HG03571 (cell line): ENCODE results near the gene ATG5.
A peak's percentile ranks its signal among the peaks of the same experiment; 100 is the strongest.

Experiments
- ATAC-seq: cut with Tn5 transposase; IDR thresholded peaks from one replicate; pipeline ENCODE4 v1.9.1; 2021; ENCODE audit not compliant: unreplicated experiment

Gene ATG5

GRCh38 chr6:106226676-106227075 lies 98.9 kb downstream of the ATG5 start:
- no peak for ATAC-seq

- no peak for ATAC-seq
These were observed 100.0 kb downstream of the ATG5 start for GRCh38 chr6:106225581-106225980.

- no peak for ATAC-seq
These were observed 102.1 kb downstream of the ATG5 start for GRCh38 chr6:106223300-106223930.

GRCh38 chr6:106220485-106220884 lies 105.1 kb downstream of the ATG5 start:
- no peak for ATAC-seq

DNA sequence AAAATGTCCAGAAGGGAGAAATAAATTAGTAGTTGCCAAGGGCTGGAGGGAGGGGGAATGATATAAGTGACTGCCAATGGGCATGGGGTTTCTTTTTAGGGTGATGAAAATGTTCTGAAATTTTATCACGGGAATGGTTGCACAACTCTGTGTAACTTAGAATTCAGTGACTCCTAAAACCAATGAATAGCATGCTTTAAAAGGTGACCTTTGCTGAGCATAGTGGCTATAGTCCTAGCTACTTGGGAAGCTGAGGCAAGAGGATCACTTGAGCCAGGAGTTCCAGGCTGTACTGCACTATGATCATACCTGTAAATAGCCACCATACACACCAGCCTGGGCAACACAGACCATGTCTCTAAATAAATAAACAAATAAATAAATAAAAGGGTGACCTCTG lies 109.0 kb downstream of the ATG5 start:
- ATAC-seq: no peak

DNA sequence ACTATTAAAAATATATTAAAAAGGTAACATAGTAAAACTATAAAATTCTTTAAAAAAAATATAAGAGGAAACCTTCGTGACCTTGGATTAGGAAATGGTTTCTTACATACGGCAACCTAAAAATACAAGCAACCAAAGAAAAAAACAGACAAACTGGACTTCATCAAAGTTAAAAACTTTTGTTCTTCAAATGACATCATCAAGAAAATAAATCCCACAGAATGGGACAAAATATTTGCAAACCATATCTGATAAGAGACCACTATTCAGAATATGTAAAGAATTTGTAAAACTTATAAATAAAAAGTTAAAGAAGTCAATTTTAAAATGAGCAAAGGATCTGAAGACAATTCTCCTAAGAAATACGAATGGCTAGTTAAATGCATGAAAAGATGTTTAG lies 110.0 kb downstream of the ATG5 start:
- no peak for ATAC-seq

DNA sequence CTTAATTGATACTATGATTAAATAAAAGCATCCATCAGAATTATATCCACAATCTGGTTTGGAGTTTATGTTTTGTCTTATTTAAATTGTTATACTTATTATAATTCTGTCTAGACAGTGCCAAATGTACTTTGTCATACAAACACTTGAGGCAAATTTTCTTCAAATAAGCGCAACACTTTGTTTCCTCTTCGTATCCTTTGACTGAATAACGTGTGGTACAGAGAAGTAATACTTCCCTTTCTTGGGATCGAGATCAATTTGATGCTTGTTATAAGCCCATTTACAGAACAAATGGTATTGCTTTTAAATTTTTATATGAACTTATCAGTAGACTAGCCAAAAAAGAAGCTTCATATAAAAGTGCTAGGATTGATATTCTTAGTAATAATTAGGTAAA lies 111.0 kb downstream of the ATG5 start:
- no peak for ATAC-seq

DNA sequence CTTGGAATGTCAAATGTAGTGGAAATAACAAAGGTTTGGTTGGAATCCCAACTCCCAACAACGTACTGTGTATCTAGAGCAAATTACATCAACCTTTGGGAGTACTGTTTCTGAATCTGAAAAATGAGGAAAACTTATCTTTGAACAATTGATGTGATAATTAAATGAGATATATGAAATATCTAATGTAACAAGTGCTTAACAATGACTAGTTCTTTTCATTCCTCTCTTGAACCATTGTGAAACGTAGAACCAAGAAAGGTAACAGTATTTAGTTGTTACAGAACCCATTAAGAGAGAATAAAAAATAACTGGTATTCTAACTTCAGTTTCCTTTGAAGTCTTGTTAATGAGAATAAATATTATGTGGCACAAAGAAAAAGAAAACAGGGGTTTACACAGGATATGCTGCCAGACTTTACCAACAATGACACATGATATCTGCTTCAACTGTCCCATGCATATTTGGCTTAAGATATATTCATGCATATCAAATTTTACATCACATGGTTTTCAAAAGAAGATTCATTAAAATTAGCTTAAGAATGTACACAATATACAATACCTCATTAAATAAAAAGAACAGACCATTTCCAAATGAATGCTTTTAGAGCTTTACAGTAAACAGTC lies 111.8 kb downstream of the ATG5 start:
- ATAC-seq: no peak

GRCh38 chr6:106212576-106212975 lies 113.0 kb downstream of the ATG5 start:
- no peak for ATAC-seq

DNA sequence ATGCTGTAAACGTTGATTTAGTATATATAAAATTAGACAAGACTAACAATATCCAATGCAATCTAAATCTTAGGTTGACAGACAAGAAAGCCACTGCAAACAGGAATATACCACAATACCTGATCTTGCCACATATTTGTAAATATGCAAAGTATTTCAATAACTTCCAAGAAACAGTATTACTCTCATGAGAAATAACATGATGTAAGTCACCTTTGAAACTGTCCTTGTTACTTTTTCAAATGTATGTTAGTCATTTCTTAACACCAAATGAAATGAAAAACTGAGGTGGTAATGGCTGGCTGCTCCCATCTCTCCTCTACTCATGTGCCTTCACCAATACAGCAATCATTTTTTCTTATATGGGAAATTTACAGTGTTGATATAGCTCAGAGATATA lies 118.7 kb downstream of the ATG5 start:
- ATAC-seq: peak; percentile 65

DNA sequence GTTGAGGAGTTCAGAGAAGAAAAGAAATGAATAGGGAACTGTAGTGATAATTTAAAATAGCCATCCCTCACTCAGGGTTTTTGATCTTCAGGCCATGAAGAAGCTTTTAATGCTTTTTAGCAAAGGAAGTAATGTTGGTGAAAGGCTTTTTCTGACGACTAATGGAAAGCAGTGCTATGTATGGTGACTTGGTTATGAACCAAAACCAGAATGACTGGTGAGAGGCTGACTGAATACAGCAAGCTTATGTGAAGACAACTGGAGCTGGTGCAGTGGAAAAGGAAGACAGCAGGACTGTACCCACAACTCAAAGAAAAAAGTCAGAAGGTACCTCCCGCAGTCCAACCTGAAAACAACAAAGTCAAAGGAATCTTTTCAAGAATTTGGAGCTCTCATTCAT lies 120.6 kb downstream of the ATG5 start:
- ATAC-seq: no peak

DNA sequence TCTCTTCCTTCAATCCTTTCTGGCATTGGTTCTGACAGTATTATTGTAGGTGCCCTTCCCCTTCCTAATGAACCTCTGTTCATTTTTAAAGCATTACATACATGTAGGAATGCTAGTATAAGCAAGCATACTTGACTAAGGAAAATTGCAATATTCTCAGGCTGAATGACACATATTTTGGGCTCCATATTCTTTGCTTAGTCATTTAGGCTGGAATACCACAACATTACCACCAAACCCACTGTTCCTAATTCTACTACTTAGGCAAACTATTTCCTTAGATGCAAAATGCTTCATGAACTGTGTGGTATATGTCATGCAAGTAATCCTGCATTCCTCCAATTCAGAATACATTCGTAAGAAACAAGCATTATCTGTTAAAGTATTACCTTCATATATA lies 125.6 kb downstream of the ATG5 start:
- ATAC-seq: no peak

- ATAC-seq: no peak
These were observed 126.2 kb downstream of the ATG5 start for GRCh38 chr6:106199331-106199730.

GRCh38 chr6:106197441-106197840 lies 128.1 kb downstream of the ATG5 start:
- no peak for ATAC-seq

DNA sequence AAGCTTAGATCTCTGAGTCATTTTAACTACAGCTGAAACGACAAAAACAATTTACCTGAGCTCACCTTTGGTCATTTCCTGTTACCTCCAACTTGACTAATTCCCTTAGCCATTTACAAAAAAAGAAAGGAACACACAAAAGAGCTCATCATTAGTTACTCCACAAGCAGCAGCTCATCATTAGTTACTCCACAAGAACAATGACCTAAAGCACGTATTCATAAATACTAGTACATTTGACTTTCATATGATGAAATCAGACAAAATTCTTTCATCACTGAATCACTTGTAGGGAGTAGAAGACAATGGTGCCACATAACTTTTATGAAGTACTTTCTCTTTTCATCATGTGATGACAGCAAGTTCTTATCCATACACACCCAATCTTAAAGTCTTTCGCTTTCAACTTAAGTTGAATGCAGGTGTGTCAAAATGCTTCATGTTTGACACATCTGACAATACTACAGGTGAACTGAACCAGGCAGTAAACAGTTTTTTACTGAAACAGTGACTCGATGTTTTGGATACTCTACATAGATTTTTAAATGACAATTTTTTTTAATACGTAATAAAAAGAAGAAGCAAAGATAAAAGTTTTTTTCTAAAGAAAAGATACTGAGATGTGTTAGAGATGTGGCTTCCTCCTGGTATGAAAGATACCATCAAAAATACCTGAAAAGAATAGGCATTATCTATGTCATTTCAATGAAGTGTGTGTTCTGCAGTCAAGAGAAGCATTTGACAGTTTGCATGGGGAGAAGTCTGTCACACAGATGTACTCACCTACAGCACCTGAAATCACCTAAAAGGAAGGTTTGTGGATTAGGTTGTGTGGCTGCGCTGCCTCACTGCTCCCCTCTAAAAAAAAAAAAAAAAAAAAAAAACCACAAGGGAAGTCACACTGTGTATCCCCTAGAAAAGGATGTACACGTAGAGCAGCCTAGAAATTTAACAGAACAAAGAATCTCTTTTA lies 130.3 kb downstream of the ATG5 start:
- ATAC-seq: no peak

- no peak for ATAC-seq
These were observed 132.7 kb downstream of the ATG5 start for GRCh38 chr6:106192824-106193223.

DNA sequence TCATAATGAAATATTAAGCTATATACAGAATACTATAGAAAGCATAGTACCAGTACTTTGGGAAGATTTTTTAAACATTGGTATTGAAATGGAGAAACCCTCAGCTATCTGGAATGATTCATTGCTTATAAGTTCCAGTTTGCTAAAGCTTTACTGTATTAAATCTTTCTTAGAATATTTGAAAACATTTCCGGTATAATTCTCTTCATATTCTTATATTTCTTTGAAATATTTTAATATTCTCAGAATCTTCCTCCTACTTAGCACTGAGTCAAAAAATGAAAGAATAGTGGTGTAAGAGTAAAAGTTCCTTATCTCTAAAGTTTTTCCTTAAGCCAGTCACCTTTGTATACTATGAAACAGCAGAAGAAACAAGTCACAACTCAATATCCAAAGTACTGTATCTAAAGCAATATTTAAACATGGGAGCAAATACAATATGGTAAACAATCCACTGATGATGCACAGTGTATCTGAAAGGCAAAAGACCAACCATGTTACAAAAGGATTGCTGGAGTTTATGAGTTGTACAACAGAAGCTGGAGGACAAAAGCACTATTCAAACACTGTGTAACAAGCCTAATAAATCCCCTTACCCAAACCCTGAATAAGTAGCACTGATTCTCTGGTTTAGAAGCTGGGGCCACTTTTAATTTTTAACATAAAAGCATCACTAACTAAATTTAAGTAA lies 137.3 kb downstream of the ATG5 start:
- no peak for ATAC-seq

DNA sequence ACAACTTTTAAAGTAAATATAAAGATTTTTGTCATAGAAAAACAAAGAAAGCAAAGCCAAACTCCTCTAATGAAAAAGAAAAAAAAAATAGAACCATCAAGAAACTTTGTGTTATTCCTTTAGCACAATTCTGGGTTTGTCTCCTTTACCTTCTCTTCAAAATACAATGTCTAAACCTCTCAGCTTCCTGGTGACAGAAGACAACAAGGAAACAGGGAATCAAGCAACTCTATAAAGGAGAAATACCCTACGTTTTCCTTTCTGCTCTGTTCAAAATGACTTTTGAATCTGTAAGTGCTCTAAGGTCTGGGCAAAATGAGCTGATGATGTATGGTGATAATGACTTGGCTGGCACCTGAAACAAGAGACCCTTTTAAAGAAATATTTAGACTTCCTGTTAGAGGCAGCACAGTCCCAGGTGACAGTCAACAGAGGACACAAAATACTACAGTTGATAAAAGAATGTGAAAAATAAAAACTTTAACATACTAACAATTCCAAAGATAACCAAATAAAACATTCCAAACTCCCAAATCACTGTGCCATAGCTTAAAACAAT lies 138.1 kb downstream of the ATG5 start:
- no peak for ATAC-seq

GRCh38 chr6:106186714-106187113 lies 138.8 kb downstream of the ATG5 start:
- ATAC-seq: no peak

DNA sequence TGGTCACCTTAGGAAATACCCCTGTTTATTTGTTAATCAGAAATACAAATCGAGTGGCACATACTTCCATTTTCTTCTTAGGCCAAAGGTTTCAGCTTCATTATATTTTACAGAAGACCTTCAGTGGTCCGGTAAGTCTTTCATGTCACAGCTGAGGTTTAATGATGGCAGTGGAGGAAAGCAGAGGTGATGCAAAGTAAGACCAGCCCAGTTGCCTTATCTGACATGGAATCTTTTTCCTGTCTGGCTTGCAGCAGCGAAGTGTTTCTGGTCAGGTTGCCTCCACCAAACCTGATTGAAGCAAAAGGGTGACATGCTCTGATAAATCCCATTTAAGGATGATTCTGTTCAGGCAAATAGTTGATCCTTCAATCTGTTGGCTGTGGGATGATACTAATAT lies 139.4 kb downstream of the ATG5 start:
- ATAC-seq: no peak

- ATAC-seq: no peak
These were observed 139.9 kb downstream of the ATG5 start for GRCh38 chr6:106185615-106186014.
